Thymus (tissue), 11 donors: Measurements from ENCODE around the gene MCF2L2. TPM values are rescaled to one million over a fixed set of nuclear protein-coding genes. Genes with fewer than 3 reads are reported as not detected.

Experiments
- DNase-seq, 9 donors: peaks; one replicate each; pipeline ENCODE4 v3.0.0-alpha.2; 2013; ENCODE audit warnings: low spot score in 9 of 9, low read depth in 6 of 9, missing footprints in 1 of 9
- H3K27ac ChIP-seq, 2 donors: one replicate each; pipeline ENCODE4 v1.5.1; 2013; ENCODE audit warnings: control low read depth in 1 of 2, low read depth in 1 of 2, low read length in 1 of 2, mild to moderate bottlenecking in 1 of 2, moderate library complexity in 1 of 2
- H3K27me3 ChIP-seq, 2 donors: one replicate each; pipeline ENCODE4 v1.5.1; 2013; ENCODE audit warnings: low read length in 1 of 2; ENCODE audit not compliant: control insufficient read depth in 2 of 2, insufficient read depth in 1 of 2
- H3K36me3 ChIP-seq, 2 donors: one replicate each; pipeline ENCODE4 v1.5.1; 2013; ENCODE audit warnings: low read length in 1 of 2, mild to moderate bottlenecking in 1 of 2, moderate library complexity in 1 of 2; ENCODE audit not compliant: control insufficient read depth in 2 of 2, insufficient read depth in 2 of 2
- H3K4me1 ChIP-seq, 2 donors: one replicate each; pipeline ENCODE4 v1.5.1; 2013; ENCODE audit warnings: low read length in 2 of 2; ENCODE audit not compliant: control insufficient read depth in 2 of 2, insufficient read depth in 2 of 2
- H3K4me3 ChIP-seq, 2 donors: one replicate each; pipeline ENCODE4 v1.5.1; 2013; ENCODE audit warnings: low read length in 2 of 2, control low read depth in 1 of 2, mild to moderate bottlenecking in 1 of 2
- H3K9me3 ChIP-seq, 2 donors: one replicate each; pipeline ENCODE4 v1.5.1; 2013; ENCODE audit warnings: low read length in 1 of 2, mild to moderate bottlenecking in 1 of 2; ENCODE audit not compliant: control insufficient read depth in 2 of 2, insufficient read depth in 1 of 2
- WGBS: extraction: QIAGEN DNeasy Blood & Tissue Kit; methylation state at CpG from one replicate; pipeline ENCODE4 v1.1.7; 2013; 5-methylcytosine and 5-hydroxymethylcytosine counted together
- polyA plus RNA-seq: library from polyadenylated mRNA; stranded (reverse); fragments of 200-250 nt; gene quantifications from one replicate; pipeline ENCODE4 v1.2.3, GENCODE V29; 2013
- total RNA-seq: library from RNA; stranded (reverse); fragments of 120-200 nt; gene quantifications from one replicate; pipeline ENCODE4 v1.2.4, GENCODE V29; 2013
- donor health status: healthy.

Gene MCF2L2
- total and polyA plus RNA-seq, 2 donors, result 1.0 to 1.1 TPM

DNA sequence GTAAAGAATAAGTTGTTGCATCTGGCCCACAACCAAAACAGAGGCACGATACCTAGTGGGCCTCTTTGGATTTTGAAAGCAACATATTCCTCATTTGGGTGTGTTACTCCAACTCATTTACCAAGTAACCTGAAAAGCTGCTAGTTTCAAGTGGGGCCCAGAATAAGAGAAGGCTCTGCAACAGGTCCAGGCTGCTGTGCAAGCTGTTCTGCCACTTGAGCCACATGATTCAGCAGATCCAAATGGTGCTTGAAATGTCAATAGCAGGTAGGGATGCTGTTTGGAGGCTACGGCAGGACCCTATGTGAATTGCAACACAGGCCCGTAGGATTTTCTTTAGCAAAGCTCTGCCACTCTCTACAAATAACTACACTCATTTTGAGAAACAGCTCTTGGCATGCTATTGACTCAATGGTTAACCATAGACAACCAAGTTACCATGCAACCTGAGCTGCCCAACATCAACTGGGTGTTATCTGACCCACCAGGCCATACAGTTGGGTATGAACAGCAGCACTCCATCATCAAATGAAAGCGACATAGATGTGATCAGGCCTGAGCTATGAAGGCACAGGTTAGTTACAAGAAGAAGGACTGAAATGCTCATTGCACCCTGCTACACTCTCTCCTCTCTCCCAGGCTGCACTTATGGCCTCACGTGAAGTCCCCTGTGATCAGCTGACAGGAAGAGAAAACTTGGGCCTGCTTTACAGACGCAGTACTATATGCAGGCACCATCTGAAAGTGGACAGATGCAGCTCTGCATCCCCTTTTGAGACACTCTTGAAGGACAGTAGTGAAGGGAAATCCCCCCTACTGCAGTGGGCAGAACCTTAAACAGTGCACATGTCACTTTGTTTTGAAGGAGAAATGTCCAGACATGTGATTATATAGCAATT, 9.5 kb upstream of the MCF2L2 start:
- no peak overlapping the region for H3K27ac ChIP-seq
- H3K36me3 ChIP-seq, result no peaks in the 10 kb centered on the region
- H3K9me3 ChIP-seq, result no peaks in the 10 kb centered on the region
- DNase-seq, result no peak
- H3K27me3 ChIP-seq, result peaks cover 0 to 4% of the 10 kb centered on the region in 2 donors
- no peaks in the 10 kb centered on the region for H3K4me1 ChIP-seq
- WGBS, result 95% methylated on average over 6 of the region's 6 CpGs
- H3K4me3 ChIP-seq, result no peak overlapping the region

- H3K36me3 ChIP-seq, result no peaks in the 10 kb centered on the region
- WGBS, result 95% methylated on average over 1 of the region's 1 CpG
- no peak overlapping the region for H3K4me3 ChIP-seq
- H3K4me1 ChIP-seq, result no peaks in the 10 kb centered on the region
- H3K27ac ChIP-seq, result no peak overlapping the region
- DNase-seq, result no peak
- H3K9me3 ChIP-seq, result no peaks in the 10 kb centered on the region
- peaks cover 0 to 12% of the 10 kb centered on the region in 2 donors for H3K27me3 ChIP-seq
Measured at GRCh38 chr3:183437061-183437460, 8.6 kb upstream of the MCF2L2 start.

GRCh38 chr3:183435661-183436060, 7.2 kb upstream of the MCF2L2 start:
- Histone ChIP-seq H3K4me1 (peaks cover 0 to 1% of the 10 kb centered on the region in 2 donors), H3K4me3 (no peak overlapping the region), H3K9me3 (no peaks in the 10 kb centered on the region), H3K36me3 (no peaks in the 10 kb centered on the region), H3K27me3 (peaks cover 0 to 19% of the 10 kb centered on the region in 2 donors), H3K27ac (no peak overlapping the region)
- WGBS, result 90% methylated on average over 1 of the region's 1 CpG
- no peak for DNase-seq

DNA sequence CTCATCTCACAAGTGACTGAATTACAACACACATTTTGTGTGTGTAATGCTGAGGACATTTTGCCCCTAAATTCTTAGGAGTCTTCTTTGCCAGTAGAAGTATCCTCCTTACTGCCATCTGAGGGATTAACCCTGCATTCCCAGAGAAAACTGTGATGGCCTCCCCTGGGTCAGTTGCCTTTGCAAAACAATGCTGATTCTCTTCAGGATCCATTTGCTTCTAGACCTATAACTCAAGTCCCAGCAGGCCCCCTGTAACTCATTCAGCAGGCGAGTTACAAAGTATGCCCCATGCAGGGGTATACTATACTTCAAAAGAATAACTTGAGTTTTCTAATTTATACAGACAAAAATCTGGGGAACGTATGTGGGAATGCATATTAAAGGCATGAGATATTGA, 6.6 kb upstream of the MCF2L2 start:
- H3K36me3 ChIP-seq, result no peaks in the 10 kb centered on the region
- peaks cover 0 to 6% of the 10 kb centered on the region in 2 donors for H3K4me1 ChIP-seq
- no peak overlapping the region for H3K27ac ChIP-seq
- H3K9me3 ChIP-seq, result no peaks in the 10 kb centered on the region
- no peak overlapping the region for H3K4me3 ChIP-seq
- WGBS, result 97% methylated on average over 2 of the region's 2 CpGs
- peaks cover 0 to 24% of the 10 kb centered on the region in 2 donors for H3K27me3 ChIP-seq
- DNase-seq, result no peak

- Histone ChIP-seq H3K4me1 (peaks cover 0 to 6% of the 10 kb centered on the region in 2 donors), H3K9me3 (no peaks in the 10 kb centered on the region), H3K27ac (no peak overlapping the region), H3K4me3 (no peak overlapping the region), H3K36me3 (no peaks in the 10 kb centered on the region), H3K27me3 (peaks cover 3 to 29% of the 10 kb centered on the region in 2 donors)
- no peak for DNase-seq
- 78% methylated on average over 9 of the region's 9 CpGs for WGBS
Measured at GRCh38 chr3:183434503-183434902, 6.1 kb upstream of the MCF2L2 start.

DNA sequence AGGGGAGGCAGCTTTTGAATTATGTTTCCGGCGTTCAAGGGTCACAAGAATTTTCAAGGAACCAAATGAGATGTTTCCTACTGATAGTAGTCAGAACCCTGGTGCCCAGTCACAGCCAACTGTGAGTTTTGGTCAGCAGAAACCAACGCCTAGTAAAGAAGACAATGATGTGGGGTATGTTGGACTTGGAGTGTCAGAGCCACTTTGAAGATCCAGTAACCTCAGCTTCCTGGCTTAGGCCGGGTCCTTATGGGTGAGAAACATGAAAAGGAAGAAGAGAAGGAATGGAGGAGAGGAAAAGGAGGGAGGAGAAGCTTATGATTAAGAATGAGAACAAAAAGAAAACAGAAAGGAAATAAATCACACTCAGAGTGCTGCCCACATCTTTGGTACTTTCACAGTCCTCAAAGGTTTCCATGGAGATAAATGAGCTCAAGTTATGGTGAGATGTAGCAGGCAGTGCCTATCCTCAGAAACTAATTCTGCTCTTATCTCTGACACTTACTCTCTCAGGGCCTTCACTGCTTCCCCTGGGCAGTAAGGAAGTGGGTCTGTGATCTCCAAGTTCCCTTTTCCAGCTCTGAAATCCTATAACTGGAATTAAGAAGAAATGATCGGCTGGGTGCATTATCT, 2.0 kb upstream of the MCF2L2 start:
- H3K27ac ChIP-seq, result no peak overlapping the region

DNA sequence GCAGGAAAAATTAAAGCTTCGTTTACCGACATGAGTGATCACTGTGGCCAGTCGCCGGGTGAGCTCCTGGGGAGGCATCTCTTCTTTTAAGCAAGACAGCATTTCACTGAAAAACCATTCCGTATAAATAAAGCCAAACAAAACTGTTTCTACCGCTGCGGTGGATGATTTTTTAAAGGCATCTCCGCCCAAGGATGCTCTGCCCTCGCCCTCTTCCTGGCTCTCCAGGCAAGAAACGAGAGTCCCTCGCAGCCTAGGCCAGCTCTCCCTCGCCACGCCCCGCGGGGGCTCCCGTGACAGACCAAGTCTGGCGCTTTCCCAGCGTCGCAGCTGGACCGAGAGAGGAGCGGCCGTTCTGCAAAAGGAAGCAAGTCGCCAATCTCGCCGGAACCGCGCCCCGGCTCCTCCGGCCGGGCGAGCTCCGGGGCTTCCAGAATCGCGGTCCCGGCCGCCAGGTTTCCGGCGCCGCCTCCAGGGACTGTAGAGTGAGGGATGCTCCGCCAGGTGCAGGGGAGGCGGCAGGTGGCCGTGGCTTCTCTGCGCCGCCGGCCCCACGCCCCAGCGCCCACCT, 458 bp downstream of the MCF2L2 start:
- DNase-seq, result peak in 3 of 9 donors; percentile 12 to 46 (median 20)
- Histone ChIP-seq H3K4me3 (peak overlapping the region; percentile 49 to 50), H3K36me3 (no peaks in the 10 kb centered on the region), H3K4me1 (peaks cover 2 to 29% of the 10 kb centered on the region in 2 donors), H3K27me3 (peaks cover 12 to 63% of the 10 kb centered on the region in 2 donors), H3K27ac (no peak overlapping the region), H3K9me3 (no peaks in the 10 kb centered on the region)
- WGBS, result under 1% methylated on average over 47 of the region's 47 CpGs

More for the DNA sequence above, 2.0 kb upstream of the MCF2L2 start:
- no peaks in the 10 kb centered on the region for H3K36me3 ChIP-seq
- H3K9me3 ChIP-seq, result no peaks in the 10 kb centered on the region
- peaks cover 12 to 64% of the 10 kb centered on the region in 2 donors for H3K27me3 ChIP-seq
- H3K4me1 ChIP-seq, result peaks cover 2 to 29% of the 10 kb centered on the region in 2 donors
- no peak overlapping the region for H3K4me3 ChIP-seq
- 72% methylated on average over 5 of the region's 5 CpGs for WGBS
- peak in 1 of 9 donors; percentile 47 for DNase-seq

DNA sequence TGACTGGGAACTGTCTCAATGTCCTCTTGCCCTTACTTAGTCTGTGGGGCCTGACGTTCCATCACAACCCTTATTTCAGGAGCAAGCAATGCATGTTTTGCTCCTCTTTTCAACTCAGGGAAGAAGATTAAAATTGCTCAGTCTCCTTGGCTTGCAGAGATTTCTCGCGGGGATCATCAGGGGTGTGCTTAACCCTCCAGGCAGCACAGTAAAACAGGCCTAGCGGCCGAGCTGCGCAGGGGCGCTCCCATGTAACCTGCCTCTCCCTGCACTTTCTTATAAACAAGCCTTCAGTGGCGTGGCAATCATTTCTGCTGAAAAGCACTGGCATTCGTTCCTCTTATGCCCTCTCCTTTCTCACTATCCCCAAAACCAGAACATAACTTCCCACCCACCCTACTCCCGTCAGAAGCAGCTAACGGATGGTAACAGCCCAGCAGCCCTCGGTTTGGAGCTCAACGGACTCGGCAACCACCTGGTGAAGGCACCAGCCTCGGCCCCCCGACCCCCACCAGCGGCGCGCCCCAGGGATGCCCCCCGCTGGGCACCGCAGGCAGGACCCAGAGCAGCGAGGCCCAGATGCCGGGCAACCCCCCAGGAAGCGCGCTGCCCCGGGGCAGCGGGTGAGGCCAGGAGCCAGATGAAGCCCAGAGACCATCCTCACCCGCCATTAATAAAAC, 1.1 kb downstream of the MCF2L2 start:
- H3K4me3 ChIP-seq, result peak overlapping the region; percentile 49 to 50
- H3K27ac ChIP-seq, result no peak overlapping the region
- DNase-seq, result no peak
- no peaks in the 10 kb centered on the region for H3K9me3 ChIP-seq
- H3K4me1 ChIP-seq, result peaks cover 2 to 29% of the 10 kb centered on the region in 2 donors
- peaks cover 12 to 58% of the 10 kb centered on the region in 2 donors for H3K27me3 ChIP-seq
- 29% methylated on average over 28 of the region's 28 CpGs for WGBS
- no peaks in the 10 kb centered on the region for H3K36me3 ChIP-seq
